B cell (primary cell): ENCODE data around the gene TMEM63A.

Source experiments
- CTCF ChIP-seq: fragments of 200-600 bp; IDR thresholded peaks from one replicate; pipeline ENCODE4 v1.8.0; 2022; ENCODE audit warnings: antibody characterized with exemption, mild to moderate bottlenecking
- EZH2 ChIP-seq: IDR thresholded peaks from 2 replicates; pipeline ENCODE4 v1.6.1; 2012; ENCODE audit warnings: borderline replicate concordance, low read depth, mild to moderate bottlenecking, moderate library complexity, low read length; ENCODE audit not compliant: insufficient read depth, poor library complexity, severe bottlenecking

- TF ChIP-seq CTCF (no peak), EZH2 (no peak)
Measured at GRCh38 chr1:225915538-225915991, 33.4 kb upstream of the TMEM63A start.
